CD4-positive, alpha-beta T cell treated with Interleukin-17A for 4 hours (primary cell): ENCODE measurements around the gene LRFN2.

Source experiments
- DNase-seq: peaks from one replicate; pipeline ENCODE4 v3.0.0-alpha.2; 2020; ENCODE audit warnings: mixed read lengths

LRFN2 gene

DNA sequence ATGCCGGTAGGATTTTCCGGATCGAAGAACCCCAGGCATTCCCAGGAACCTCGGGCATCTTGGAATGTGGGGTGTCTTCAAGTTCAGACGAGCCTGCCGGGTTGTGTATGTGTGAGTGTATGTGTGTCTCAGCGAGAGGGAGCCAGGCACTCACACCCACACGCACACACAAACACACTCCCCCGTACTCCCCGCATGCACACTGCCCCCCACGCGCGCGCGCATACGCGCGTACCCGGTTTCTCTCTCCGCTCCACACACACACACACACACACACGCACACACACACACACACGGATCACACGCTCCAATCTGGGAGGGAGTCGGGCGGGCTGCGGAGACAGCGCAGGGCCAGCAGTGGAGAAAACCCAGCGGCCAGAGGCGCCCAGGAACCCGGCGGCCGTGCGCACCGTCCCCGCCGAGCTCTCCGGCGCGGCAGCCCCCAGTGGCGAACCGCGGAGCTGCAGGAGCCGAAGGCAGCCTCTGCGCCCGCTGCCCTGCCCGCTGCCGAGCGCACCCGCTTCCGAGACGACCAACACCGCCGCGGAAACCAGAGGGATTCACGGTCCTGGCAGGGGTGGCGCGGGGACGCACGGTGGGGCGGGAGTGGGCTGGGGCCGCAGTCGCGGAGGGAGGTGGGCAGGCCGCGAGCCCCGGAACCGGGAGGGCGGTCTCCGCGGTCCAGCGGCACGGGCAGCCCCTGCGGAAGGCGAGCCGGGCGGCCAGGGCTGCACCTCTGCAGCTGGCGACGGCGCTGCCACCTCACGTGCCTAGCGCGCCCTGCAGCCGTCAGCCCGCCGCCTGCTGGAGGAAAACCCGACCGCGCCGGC lies at the start of gene LRFN2:
Gene LRFN2, minus strand, starts transcription at position 125 of the 830 bp plus-strand sequence.
- DNase-seq = peak; percentile 70

- DNase-seq = no peak
Measured at GRCh38 chr6:40634429-40634828, 47.3 kb upstream of the LRFN2 start.

DNA sequence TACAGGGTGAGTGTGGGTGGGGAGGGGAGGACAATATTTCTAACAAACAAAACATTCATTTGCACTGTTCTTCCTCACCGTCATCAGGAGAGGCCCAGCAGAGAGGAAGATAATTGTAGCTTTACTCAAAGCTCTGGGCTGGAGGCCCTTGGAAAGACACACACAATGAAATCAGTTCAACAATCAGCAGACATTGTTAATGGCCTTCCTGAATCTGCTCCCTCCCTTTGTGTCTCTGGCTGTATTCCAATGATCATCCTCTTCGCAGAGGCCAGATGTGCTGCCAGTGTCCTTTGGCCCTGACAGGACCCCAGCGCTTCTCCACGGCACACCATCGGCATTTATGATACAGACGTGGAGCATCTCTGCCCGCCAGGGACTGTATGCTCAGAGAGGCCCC lies 44.6 kb upstream of the LRFN2 start:
- DNase-seq = no peak

- no peak for DNase-seq
Measured at GRCh38 chr6:40630488-40630887, 43.3 kb upstream of the LRFN2 start.

DNA sequence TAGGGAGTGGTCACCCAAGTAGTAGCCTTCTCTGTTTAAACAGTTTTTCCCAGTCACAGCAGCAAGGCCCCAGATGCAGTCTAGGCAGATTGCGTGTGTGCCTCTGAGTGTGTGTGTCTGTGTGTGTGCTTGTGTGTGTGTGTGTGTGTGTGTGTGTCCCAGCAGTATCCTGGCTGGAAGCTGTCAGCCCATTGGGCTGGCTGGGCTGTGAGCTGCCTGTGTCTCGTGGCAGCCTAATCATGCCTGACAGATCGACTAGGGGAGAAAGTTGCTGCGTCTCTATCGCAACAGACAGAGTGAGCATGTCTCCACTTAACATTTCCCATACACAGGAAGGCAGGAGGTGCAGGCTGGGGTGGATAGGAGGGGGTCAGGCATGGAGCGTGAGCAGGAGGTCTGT lies 42.9 kb upstream of the LRFN2 start:
- no peak for DNase-seq

GRCh38 chr6:40629463-40629862 lies 42.3 kb upstream of the LRFN2 start:
- no peak for DNase-seq

DNA sequence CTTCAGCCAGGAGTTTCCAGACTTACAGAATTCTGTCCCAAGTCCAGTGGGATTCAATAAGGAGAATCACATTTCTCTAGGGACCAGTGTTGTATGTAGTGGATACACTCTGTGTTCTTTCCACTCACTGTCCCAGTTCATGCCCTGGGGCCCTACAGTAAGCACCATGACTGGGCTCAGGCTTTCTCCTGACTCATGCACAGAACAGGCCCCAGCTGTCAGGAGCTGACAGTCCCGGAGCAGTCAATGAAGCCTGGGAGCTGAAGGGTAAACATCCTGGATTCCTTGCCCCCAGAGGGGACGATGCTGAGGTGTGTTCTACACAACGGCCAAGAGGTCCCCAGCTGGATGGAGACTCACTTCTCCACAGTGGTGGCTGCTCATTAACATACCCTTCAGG lies 40.2 kb upstream of the LRFN2 start:
- no peak for DNase-seq

GRCh38 chr6:40626886-40627285 lies 39.7 kb upstream of the LRFN2 start:
- DNase-seq = no peak

DNA sequence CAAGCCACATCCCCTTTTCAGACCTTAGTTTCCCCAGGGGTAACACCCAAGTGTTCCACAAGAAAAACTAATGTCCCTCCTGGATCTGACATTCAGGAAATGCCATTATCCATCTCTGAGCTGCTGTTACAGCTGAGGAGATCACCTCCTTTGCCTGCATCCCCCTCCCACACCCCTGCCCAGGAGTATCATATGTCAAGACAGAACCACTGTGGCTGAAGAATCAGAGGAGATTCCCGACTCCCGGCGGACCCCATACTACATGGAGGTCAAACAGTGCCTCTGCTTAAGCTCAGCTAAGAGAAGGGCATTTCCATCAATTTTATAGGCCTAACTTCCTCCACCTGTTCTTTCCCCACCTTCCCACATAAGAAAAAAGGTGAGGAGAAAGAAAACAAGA lies 36.8 kb upstream of the LRFN2 start:
- no peak for DNase-seq

GRCh38 chr6:40623178-40623577 lies 36.0 kb upstream of the LRFN2 start:
- no peak for DNase-seq

DNA sequence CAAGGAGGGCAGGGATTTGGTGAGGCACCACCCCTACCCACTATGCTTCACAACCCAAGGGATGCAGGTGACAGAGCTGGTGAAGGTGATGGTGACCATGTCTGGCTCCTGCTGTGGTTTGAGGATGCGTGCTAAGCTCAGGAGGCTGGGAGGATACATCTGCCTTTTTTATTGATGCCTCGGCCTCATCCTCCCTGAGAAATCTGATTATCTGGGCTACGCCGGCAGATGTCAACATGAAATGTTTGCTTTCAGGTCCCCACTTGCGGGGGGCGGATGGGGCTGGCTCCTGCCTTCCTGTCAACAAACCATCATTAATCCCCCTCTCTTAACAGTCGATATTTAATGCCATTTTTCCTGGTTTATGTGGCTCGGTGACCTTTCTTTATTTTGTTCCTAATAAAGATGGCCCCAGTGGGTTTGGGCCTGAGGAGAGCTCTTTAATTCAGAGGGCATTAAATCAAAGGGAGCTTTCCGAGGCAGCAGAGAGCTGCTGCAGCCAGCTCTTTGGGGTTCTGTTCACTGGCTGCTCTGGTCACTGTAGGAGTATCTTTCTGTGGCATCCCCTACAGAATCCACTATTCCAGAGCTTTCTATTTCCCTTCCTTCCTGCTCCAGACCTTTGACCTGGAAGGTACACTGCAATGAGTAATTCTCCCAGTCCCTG lies 33.5 kb upstream of the LRFN2 start:
- no peak for DNase-seq

- DNase-seq = no peak
Measured at GRCh38 chr6:40614671-40615070, 27.5 kb upstream of the LRFN2 start.

DNA sequence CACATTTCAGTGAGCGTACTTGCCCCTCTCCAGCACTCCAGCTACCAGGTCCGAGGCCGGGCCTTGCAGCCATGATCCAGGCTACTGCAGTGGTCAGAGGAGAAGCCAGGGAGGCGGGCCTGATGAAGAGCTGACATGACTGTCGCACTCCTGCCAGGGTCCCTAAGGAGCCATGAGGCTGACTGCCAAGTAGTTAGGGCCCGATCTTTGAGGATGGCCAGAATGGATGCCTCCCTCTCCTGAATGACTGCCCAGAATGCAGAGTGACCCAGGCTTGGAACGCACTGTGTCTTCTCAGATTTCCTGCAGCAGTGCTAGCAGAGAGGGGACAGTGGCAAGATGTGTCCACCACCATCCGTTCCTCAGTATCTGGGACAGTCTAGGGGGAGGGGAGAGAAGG lies 24.7 kb upstream of the LRFN2 start:
- DNase-seq = no peak

GRCh38 chr6:40611434-40611833 lies 24.3 kb upstream of the LRFN2 start:
- DNase-seq = no peak

DNA sequence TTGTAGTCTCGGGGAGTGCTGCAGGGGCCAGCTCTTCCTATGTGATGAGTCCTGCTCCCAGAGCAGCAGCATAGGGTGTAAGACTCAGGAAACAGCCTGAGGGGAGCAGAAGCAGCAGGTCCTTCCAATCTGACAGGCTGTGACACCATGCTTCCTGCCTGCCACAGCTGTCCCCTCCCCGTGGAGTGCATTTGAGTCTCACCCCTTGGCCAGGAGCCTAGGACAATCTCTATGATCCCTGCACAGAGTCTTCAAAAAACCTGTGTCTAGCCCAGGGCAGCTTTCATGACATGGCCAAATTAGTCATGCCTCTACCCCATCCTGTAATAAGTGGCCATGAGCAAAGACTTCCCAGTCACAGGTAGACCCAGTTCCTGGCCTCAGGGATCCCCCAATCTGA lies 23.1 kb upstream of the LRFN2 start:
- DNase-seq = no peak

GRCh38 chr6:40606981-40607380 lies 19.8 kb upstream of the LRFN2 start:
- DNase-seq = no peak

DNA sequence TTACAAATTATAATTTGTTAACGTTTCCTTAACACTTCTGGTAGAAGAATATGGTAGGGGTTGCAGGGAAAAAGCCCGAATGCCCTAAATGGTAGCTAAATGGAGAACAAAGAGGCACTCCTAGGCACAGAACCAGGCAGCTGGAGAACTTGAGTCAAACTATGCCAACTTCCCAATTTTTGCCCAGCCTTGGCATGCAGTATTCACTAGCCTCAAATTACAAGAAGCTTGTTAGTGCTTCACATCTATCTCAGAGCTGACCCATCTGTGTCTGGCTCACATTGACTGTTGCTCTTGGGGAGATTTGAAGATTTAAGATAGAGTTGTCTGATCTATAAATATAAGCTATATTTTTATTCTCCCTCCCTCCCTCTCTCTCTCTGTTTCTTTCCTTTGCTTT lies 19.4 kb upstream of the LRFN2 start:
- no peak for DNase-seq

DNA sequence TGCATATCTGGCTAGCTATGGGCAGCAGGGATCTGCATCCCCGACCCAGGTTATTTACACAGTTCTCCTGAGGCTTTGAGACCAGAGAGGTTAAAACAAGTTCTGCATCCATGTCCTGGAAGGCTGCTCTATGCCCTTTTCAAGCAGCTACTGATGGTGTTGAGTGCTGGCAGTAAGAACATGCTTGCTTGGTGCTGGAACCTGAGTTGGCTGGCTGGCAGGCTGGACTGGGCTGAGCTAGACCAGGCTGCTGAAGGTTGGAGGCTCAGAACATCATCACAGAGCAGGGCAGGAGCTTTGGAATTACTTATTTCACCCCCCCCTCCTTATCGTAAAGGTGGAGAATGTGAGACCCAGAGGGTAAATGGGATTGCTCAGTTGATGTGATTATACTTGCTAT lies 16.9 kb upstream of the LRFN2 start:
- no peak for DNase-seq

DNA sequence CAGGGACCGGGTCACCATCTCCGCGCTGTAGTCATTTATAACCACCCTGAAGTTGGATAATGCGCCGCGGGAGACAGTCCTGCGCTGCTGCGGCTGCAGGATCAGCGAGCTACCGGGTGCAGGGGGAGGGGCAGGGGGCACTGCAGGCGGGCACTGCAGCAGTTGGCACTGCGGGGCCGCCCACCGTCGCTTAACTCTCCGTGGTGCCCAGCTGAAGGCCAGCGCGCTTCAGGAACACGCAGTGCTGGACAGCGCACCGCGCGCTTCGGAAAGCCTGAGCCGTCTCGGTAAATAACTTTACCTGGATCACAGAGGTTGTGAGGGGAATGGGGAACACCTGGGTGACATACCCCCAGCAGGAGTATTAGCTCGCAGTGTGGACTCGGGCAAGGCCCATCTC lies 12.4 kb upstream of the LRFN2 start:
- no peak for DNase-seq

DNA sequence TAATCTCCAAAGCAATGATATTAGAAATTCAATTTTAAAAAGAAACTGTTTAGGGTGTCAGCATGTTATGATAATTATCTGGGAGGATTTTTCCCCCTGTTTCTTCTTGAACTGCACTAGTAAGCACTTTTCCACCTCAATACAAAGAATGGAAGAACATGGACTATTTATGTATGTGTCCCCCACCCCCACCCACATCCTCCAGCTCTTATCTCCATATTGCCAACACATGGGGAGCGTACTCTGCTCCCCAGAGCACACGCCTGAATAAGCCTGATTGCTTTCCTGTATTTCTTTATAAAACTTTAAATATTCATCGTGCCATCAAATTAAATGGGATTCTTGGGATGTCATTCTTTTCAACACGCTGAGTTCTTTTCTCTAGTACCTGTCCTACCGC lies 11.4 kb upstream of the LRFN2 start:
- no peak for DNase-seq

- DNase-seq = no peak
Measured at GRCh38 chr6:40597301-40597700, 10.1 kb upstream of the LRFN2 start.

DNA sequence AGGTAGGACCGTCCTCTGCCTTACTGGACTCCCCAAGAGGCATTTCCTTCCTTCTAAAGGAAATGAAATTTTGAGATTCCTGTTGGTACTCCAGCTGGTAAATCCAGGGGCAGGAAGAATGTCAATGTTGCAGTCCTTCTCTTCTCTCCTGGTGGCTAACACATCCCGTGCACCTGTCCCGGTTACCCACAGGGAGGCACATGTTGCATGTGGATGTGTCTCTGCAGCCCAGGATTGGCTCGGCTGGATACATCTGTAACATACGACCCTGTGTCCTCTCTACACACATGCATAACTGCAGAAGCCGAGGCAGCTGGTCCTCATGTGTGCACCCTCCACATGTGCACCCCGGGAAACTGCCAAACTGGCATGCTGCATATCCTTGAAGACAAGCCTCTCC lies 1.3 kb upstream of the LRFN2 start:
- no peak for DNase-seq

- no peak for DNase-seq
Measured at GRCh38 chr6:40588070-40588384, 863 bp upstream of the LRFN2 start.

DNA sequence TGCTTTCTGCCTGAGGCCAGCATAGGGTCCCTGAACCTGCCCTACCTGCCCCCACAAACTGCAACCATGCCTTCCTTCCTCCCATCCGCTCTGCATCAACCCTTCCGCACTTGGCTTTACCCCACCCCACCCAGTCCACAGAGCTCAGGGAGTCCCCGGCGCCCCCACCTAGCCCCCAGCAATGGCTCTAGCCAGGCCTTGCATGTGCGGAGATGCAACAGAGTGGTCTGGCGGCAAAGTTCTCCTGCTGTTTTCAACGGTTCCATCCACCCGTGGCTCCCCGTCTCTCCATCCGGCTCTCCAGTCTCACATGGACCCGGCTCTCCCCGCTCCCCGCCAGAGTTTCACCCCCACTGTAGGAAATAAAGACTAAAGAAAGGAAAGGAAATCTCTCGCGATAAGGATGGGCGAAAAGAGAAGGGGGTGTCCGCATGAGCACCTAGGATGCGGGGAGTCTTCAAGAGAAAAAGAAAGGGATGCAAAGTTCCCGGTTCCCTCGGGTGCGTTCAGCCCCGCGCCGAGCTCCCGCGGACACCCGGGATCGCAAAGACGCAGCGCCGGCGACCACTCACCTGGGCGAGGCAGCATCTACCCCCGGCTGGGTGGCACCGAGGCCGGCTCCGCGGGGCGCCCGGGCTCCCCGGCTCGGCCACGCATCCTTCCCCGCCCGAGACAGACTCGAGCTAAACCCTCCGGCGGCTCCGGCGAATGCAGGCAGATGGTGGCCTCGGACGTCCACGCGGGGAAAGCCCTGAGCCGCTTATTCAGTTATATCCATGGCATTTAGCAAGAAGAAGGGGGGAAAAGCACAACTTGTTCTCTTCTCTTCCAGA lies 579 bp downstream of the LRFN2 start:
- peak; percentile 7 for DNase-seq
